Stimulated activated CD4-positive, alpha-beta T cell treated with anti-CD3 and anti-CD28 coated beads, TNF-alpha, amount 100 ng/mL, for 4 hours (primary cell): ENCODE results near the gene TRAF3.
A peak's percentile ranks its signal among the peaks of the same experiment; 100 is the strongest.
"Not testable (repeated sequence)": the region's sequence is repeated elsewhere in the genome, so short reads cannot be mapped to it uniquely, and the experiment has no call there.

ENCODE experiments used
- DNase-seq, 3 experiments: peaks; one replicate each; pipeline ENCODE4 v3.0.0-alpha.2; 2020; ENCODE audit warnings: low read depth in 3 of 3

TRAF3 gene

GRCh38 chr14:102923925-102924486 lies 146.8 kb downstream of the TRAF3 start:
- DNase-seq: no peak

GRCh38 chr14:102924632-102925588 lies 147.7 kb downstream of the TRAF3 start:
- no peak for DNase-seq

GRCh38 chr14:102925646-102926045 lies 148.4 kb downstream of the TRAF3 start:
- no peak for DNase-seq

GRCh38 chr14:102926104-102926503 lies 148.9 kb downstream of the TRAF3 start:
- DNase-seq: no peak

GRCh38 chr14:102926840-102927239 lies 149.6 kb downstream of the TRAF3 start:
- not testable (repeated sequence) for DNase-seq

GRCh38 chr14:102927346-102927877 lies 150.2 kb downstream of the TRAF3 start:
- no peak for DNase-seq

GRCh38 chr14:102927878-102928411 lies 150.7 kb downstream of the TRAF3 start:
- DNase-seq: no peak

- DNase-seq: peak; percentile 49 to 68 (median 56)
These were observed 151.4 kb downstream of the TRAF3 start for GRCh38 chr14:102928412-102929240.

- DNase-seq: no peak
These were observed 152.2 kb downstream of the TRAF3 start for GRCh38 chr14:102929241-102930137.

GRCh38 chr14:102930138-102930752 lies 153.0 kb downstream of the TRAF3 start:
- no peak for DNase-seq

- no peak for DNase-seq
These were observed 153.7 kb downstream of the TRAF3 start for GRCh38 chr14:102930753-102931579.

GRCh38 chr14:102931580-102932285 lies 154.5 kb downstream of the TRAF3 start:
- no peak for DNase-seq

- no peak for DNase-seq
These were observed 155.4 kb downstream of the TRAF3 start for GRCh38 chr14:102932484-102933248.

- no peak for DNase-seq
These were observed 156.5 kb downstream of the TRAF3 start for GRCh38 chr14:102933618-102934231.

- DNase-seq: no peak
These were observed 158.5 kb downstream of the TRAF3 start for GRCh38 chr14:102935756-102936155.

GRCh38 chr14:102937331-102938175 lies 160.3 kb downstream of the TRAF3 start:
- no peak for DNase-seq
